HL-60 (cell line): ENCODE measurements around the gene RASAL2.

Experiments used
- DNase-seq, 2 experiments: peaks; one replicate each; pipeline ENCODE4 v3.0.0-alpha.2; 2010 to 2020; ENCODE audit warnings: low read depth in 1 of 2, low spot score in 1 of 2
- H3K27ac ChIP-seq: fragments of 250-450 bp; sonication (Bioruptor Pico); replicated peaks from 2 replicates; pipeline ENCODE4 v1.5.1; 2020; ENCODE audit warnings: mild to moderate bottlenecking, moderate library complexity
- H3K27me3 ChIP-seq: fragments of 250-450 bp; sonication (Bioruptor Pico); 2 replicates; pipeline ENCODE4 v1.5.1; 2021; ENCODE audit warnings: mild to moderate bottlenecking, moderate library complexity; ENCODE audit not compliant: insufficient read depth, poor library complexity, severe bottlenecking
- H3K4me3 ChIP-seq: replicated peaks from 2 replicates; pipeline ENCODE4 v1.5.1; 2011; ENCODE audit warnings: mild to moderate bottlenecking, control low read depth, low read length; ENCODE audit not compliant: insufficient read depth
- GABPA ChIP-seq: IDR thresholded peaks from 2 replicates; pipeline ENCODE4 v1.6.1; 2012; ENCODE audit warnings: low read depth
- POLR2AphosphoS5 ChIP-seq: IDR thresholded peaks from 2 replicates; pipeline ENCODE4 v1.6.1; 2012; ENCODE audit warnings: low read depth
- SPI1 ChIP-seq: IDR thresholded peaks from 2 replicates; pipeline ENCODE4 v1.6.1; 2012; ENCODE audit warnings: low read depth, mild to moderate bottlenecking, borderline replicate concordance
- TF ChIP-seq, protein P1 (sequence below): IDR thresholded peaks from one replicate; pipeline ENCODE4 v1.5.1; 2011; ENCODE audit warnings: low read length, control low read depth, inconsistent platforms; ENCODE audit not compliant: insufficient read depth
- TF ChIP-seq, protein P2 (sequence below): IDR thresholded peaks from 2 replicates; pipeline ENCODE4 v1.6.1; 2012; ENCODE audit warnings: low read depth; ENCODE audit not compliant: insufficient replicate concordance

RASAL2 gene

DNA sequence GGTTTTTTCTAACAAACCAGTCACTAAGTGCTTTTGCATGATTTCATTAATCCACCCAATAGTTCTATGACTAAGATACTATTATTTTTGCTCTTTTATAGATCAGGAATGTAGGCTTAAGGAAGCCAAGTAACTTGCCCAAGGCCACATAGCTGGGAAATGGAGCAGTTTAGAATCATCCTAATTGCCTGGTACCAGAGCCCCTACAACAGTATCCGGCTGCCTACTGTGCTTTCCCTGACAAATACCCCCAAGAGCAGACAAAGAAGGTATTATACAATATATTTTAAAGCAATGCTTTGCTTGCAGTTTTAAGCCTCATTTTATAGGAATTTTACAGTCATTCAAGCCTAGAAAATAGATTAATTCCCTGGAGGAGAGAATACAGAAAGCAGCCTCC is 45.5 kb upstream of the RASAL2 start:
- Histone ChIP-seq H3K4me3 (no peak overlapping the region), H3K27ac (no peak overlapping the region), H3K27me3 (no peaks in the 10 kb centered on the region)
- no peak for DNase-seq
- no peak for TF ChIP-seq SPI1
- TF ChIP-seq, protein P1, sequence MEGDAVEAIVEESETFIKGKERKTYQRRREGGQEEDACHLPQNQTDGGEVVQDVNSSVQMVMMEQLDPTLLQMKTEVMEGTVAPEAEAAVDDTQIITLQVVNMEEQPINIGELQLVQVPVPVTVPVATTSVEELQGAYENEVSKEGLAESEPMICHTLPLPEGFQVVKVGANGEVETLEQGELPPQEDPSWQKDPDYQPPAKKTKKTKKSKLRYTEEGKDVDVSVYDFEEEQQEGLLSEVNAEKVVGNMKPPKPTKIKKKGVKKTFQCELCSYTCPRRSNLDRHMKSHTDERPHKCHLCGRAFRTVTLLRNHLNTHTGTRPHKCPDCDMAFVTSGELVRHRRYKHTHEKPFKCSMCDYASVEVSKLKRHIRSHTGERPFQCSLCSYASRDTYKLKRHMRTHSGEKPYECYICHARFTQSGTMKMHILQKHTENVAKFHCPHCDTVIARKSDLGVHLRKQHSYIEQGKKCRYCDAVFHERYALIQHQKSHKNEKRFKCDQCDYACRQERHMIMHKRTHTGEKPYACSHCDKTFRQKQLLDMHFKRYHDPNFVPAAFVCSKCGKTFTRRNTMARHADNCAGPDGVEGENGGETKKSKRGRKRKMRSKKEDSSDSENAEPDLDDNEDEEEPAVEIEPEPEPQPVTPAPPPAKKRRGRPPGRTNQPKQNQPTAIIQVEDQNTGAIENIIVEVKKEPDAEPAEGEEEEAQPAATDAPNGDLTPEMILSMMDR = no peak
- TF ChIP-seq, protein P2, sequence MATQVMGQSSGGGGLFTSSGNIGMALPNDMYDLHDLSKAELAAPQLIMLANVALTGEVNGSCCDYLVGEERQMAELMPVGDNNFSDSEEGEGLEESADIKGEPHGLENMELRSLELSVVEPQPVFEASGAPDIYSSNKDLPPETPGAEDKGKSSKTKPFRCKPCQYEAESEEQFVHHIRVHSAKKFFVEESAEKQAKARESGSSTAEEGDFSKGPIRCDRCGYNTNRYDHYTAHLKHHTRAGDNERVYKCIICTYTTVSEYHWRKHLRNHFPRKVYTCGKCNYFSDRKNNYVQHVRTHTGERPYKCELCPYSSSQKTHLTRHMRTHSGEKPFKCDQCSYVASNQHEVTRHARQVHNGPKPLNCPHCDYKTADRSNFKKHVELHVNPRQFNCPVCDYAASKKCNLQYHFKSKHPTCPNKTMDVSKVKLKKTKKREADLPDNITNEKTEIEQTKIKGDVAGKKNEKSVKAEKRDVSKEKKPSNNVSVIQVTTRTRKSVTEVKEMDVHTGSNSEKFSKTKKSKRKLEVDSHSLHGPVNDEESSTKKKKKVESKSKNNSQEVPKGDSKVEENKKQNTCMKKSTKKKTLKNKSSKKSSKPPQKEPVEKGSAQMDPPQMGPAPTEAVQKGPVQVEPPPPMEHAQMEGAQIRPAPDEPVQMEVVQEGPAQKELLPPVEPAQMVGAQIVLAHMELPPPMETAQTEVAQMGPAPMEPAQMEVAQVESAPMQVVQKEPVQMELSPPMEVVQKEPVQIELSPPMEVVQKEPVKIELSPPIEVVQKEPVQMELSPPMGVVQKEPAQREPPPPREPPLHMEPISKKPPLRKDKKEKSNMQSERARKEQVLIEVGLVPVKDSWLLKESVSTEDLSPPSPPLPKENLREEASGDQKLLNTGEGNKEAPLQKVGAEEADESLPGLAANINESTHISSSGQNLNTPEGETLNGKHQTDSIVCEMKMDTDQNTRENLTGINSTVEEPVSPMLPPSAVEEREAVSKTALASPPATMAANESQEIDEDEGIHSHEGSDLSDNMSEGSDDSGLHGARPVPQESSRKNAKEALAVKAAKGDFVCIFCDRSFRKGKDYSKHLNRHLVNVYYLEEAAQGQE = no peak
- TF ChIP-seq GABPA = no peak
- no peak for TF ChIP-seq POLR2AphosphoS5

DNA sequence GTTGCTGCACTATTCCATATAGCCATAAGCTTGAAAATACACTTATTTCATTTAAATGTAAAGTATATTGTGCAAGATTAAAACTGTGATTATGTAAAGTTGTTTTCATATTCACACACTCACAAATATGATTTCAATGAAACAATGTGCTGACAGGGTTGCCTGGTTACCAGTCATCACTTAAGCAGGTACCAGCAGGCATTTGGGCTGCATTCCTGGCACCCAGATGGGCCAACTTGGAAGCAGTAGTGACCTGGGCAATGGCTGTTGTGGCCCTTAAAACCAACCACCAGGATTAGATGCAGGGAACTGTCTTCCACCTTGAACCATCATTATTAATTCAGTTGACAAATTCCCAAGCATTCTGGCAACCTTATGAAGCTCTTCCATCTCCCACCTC is 45.0 kb upstream of the RASAL2 start:
- TF ChIP-seq, protein P2 = no peak
- TF ChIP-seq, protein P1 = no peak
- no peak for TF ChIP-seq GABPA
- no peak for TF ChIP-seq POLR2AphosphoS5
- no peak for TF ChIP-seq SPI1
- H3K4me3 ChIP-seq = no peak overlapping the region

DNA sequence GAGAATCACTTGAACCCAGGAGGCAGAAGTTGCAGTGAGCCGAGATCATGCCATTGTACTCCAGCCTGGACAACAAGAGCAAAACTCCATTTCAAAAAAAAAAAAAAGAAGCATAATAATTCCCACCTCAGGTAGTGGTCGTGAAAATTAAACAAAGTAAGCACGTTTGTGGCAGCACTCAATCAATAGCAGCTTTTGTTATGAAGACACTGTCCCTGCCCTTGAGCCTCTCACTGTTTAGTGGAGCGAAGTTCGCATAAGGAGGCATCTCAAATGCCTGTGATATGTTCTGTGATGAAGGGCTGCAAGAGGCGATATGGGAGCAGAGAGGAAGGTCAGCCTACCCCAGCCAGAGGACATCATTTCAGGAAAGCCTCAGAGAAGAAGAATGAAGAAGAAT is 43.8 kb upstream of the RASAL2 start:
- TF ChIP-seq GABPA = no peak
- no peak for TF ChIP-seq POLR2AphosphoS5
- no peak for TF ChIP-seq SPI1
- TF ChIP-seq, protein P2 = no peak
- TF ChIP-seq, protein P1 = no peak
- no peak for DNase-seq
- Histone ChIP-seq H3K4me3 (no peak overlapping the region), H3K27ac (no peak overlapping the region), H3K27me3 (no peaks in the 10 kb centered on the region)

More for the DNA sequence above, 45.0 kb upstream of the RASAL2 start:
- DNase-seq = no peak
- Histone ChIP-seq H3K27me3 (no peaks in the 10 kb centered on the region), H3K27ac (no peak overlapping the region)
